Stomach (tissue), 4 donors: ENCODE measurements around the gene SLC6A12.

ENCODE experiments used
- POLR2A ChIP-seq, 4 donors: fragments of 450-650 bp; IDR thresholded peaks; one replicate each; pipeline ENCODE4 v1.6.1; 2016; ENCODE audit warnings: antibody characterized with exemption in 4 of 4, control low read depth in 2 of 4, mild to moderate bottlenecking in 1 of 4, moderate library complexity in 1 of 4
- POLR2AphosphoS5 ChIP-seq, 3 donors: sonication (generic); formaldehyde crosslinking; IDR thresholded peaks; one replicate each; pipeline ENCODE4 v1.6.1; 2016; ENCODE audit warnings: antibody characterized with exemption in 3 of 3

DNA sequence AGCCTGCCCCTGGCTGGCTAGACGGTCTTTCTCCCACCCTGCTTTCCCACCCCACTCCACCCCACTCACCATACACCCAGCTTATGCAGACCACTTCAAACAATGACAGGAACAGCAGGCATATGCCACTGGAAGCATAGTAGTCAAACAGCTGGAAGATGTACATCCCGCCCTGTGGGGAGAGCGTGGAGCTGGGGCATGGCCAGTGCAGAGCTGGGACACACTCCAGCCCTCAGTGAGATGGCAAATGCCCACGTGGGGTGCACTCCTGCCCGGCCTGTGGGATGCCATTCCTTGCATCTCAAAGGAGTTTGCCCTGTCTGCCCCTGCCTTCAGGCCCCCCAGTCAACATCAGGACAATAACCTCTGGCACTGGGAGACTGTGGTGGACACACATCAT is 18.8 kb downstream of the SLC6A12 start:
- no peak for TF ChIP-seq POLR2AphosphoS5 (IDR thresholded peaks at IDR 0.05)
- no peak for TF ChIP-seq POLR2A (IDR thresholded peaks at IDR 0.05)
